HG02642 (cell line): ENCODE data around the gene EPHA4.

ENCODE experiments used
- ATAC-seq: cut with Tn5 transposase; IDR thresholded peaks from one replicate; pipeline ENCODE4 v1.9.1; 2021; ENCODE audit warnings: mild to moderate bottlenecking; ENCODE audit not compliant: unreplicated experiment, poor library complexity

The EPHA4 gene

DNA sequence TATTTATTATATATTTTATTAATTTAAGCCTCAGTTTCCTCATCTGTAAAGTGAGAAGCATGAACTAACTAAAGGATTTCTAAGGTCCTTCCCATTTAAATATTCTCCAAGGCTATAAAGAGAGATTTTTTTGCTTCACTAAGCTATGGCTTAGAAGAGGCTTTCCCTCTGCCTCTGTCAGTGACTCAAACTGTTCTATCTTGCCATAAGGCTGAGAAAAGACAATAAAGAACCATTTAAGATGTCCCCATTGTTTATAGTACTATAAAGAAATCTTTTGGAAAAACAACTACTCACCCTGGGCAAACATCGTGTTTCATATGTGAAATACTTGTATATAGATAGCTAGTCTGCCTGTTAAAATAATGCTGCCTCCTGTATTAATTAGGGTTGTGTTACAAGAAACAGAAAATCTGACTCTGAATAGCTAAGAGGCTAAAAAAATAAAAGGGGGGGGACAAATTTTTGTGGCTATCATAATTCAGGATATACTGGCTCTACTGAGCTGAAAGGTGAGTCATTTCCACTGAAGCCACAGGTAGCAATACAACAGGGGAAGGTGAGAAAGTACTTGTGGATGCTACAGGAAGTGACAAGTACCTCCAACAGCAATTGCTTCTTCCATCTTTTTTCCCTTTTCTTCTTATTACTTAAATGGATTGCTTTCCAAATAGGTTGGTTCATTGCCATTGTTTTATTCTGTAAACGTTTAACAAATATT, 25.4 kb downstream of the EPHA4 start:
- no peak for ATAC-seq

GRCh38 chr2:221541131-221541735, 30.9 kb downstream of the EPHA4 start:
- ATAC-seq = no peak

GRCh38 chr2:221539246-221539645, 32.9 kb downstream of the EPHA4 start:
- no peak for ATAC-seq

GRCh38 chr2:221535824-221536223, 36.3 kb downstream of the EPHA4 start:
- ATAC-seq = no peak

DNA sequence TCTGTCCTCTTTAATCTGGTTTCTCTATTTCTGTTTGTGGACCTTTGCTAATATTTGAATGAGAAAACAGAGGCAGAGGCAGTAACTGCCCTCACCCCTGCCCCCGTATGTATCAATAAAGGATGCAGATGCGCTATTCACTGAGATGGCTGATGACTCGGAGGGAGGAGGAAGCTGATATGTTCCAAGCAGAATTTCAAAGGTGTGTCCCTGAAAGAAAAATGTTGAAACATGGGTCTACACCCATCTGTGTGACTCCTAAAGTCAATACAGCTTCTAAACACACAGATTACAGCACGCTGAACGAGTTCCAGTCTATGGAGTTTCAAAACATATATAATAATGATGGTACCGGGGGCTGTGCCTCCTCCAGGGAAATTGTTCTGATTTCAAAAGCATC, 38.8 kb downstream of the EPHA4 start:
- ATAC-seq = no peak

DNA sequence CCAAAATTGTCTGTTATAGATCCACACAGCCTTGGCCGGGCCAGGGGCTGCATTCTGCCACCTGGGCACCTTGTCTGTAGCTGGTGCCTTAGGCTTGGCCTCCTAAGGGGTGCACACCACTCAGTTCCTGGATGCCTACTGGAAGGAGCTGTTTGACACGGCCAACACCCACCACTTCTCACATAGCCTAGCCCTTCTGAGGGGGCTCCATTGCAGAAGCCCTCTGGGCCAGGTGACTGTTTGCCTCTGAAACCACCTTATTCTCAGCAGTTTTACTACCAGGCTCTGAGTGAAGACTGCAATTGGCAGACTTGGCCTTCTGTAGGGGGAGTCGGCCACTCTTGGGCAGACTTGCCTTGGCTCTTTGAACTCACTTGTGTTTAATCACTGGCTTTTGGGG, 39.5 kb downstream of the EPHA4 start:
- ATAC-seq = no peak

- ATAC-seq = no peak
Observed at GRCh38 chr2:221530653-221531037, 41.5 kb downstream of the EPHA4 start.

DNA sequence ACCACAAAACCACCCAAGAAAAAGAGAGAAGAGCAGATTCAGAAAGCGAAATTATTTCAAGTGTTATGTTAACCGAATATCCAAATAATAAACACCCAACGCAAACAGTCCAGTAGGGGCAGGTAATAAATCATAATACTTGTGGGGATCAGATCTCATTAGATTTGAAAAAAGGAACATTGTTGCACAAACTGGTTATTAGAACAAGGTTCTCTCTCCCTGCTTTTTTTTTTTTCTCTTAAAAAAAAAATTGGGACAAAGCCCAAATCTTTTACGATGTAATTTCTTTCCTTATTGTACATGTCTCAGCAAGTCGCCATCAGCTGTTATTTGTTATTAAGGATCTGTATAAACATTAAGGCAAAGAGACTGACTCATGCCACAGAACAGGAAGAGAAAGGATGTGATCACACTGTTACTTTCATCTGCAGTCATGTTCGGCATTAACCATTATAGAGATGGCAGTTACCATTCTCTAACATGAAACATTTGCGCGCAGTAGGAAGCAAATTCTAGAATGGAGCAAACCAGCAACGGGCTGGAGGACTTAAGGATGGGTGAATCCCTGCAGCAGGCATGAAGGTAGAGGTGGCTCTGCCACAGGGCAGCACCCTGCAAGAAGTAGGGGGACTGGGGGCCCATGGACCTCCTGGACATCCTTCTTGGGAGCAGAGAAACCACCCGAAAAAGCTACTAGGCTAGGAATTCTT, 42.0 kb downstream of the EPHA4 start:
- ATAC-seq = no peak

- no peak for ATAC-seq
Observed at GRCh38 chr2:221529177-221529942, 42.7 kb downstream of the EPHA4 start.

GRCh38 chr2:221527776-221528309, 44.3 kb downstream of the EPHA4 start:
- ATAC-seq = no peak

- ATAC-seq = no peak
Observed at GRCh38 chr2:221524158-221524557, 47.9 kb downstream of the EPHA4 start.

DNA sequence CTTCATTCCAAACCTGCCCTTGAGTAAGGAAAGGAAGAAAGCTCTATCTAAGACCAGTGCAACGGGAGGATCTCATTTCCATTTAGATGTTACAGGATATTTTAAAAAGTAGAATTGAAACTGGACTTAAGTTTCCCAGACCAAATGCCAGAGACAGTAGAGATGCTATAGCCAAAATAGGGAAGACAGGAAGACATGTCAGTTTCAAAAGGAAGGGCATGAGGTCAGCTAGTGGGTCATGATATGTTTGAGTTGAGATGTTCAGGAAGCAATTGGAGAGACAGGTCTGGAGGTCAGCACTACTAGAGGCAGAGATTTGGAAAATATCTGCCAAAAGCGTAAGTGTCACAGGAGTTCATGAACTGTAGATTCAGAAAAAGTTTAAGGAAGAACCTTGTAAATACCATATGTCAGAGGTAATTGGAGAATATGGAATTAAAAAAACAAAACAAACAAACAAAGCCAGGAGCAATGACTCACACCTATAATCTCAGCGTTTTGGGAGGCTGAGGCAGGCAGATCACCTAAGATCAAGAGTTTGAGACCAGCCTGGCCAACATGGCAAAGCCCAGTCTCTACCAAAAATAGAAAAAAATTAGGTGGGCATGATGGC, 50.8 kb downstream of the EPHA4 start:
- no peak for ATAC-seq

DNA sequence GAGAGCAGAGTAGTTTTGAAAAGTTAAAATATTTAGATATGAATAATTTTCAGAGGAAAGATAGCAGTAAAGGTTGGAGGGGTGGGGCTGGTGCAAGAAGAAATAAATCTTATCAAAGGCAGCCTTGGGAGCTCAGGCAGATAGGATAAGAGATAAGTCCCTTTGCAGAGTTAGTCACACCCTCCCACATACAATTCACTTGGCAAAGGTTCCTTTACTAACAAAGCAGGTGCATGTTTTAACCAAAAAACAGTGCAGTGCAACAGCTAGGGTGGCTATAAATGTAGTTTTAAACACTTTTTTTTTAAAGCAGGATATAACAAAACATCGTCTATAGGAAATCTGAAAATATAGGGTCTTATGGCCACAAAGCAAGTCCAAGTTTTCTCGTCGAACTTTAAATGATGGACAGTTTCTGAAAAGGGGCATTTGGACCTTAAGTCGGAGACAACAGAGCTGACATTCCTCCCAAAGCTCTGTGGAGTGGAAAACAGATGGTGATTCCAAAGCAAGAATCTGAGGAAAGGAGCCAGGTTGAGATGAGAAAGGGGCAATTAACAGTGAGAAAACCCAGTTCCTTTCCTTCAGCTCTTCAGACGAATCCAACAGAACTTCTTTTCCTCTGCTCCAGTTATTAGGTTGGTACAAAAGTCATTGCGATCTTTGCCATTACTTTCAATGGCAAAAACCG, 53.0 kb downstream of the EPHA4 start:
- no peak for ATAC-seq

- peak; percentile 62 for ATAC-seq
Observed at GRCh38 chr2:221518201-221518934, 53.7 kb downstream of the EPHA4 start.

GRCh38 chr2:221517696-221518151, 54.4 kb downstream of the EPHA4 start:
- ATAC-seq = peak; percentile 93

DNA sequence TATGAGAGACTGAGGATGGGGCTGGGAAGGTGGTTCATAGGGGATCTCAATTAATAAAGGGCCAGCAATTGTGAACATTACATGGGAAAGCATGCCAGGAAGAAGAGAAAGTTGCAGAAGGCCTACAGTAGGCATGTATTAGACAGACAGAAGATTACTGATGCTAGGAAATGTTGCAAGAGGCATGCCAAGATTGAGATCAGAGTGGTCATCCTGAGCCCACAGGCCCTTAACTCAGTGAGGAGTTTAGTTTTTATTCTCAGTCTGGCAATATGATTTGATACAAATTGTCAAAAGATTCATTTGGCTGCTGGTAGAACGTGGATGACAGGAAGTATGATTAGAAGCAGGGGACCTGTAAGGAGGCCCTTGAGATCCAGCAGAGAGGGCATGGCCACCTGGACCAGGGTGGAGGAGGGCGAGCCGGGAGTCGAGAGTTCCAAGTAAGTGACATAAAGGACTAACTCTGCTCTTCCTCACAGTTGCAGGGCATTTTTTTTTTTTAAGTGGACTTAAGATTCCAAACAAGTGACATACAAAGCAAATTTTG, 54.9 kb downstream of the EPHA4 start:
- no peak for ATAC-seq

DNA sequence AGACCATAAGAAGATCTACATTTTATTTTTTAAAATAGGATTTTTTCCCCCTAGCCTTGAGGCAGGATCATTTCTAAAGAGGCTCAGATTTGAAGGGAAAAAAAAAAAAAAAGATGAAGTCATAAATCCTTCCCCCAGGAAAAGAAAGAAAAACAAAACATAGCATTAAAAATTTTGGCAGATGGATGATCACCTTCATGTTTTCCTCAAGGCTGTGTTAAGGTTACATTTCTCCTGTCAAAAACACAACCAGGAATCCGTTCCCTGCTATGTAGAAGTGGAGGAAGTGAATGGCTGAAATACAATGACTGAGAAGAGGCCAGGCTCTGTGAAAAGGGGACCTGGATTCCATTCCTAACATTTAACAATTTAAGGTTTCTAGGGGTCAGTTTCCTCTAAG, 56.2 kb downstream of the EPHA4 start:
- no peak for ATAC-seq

DNA sequence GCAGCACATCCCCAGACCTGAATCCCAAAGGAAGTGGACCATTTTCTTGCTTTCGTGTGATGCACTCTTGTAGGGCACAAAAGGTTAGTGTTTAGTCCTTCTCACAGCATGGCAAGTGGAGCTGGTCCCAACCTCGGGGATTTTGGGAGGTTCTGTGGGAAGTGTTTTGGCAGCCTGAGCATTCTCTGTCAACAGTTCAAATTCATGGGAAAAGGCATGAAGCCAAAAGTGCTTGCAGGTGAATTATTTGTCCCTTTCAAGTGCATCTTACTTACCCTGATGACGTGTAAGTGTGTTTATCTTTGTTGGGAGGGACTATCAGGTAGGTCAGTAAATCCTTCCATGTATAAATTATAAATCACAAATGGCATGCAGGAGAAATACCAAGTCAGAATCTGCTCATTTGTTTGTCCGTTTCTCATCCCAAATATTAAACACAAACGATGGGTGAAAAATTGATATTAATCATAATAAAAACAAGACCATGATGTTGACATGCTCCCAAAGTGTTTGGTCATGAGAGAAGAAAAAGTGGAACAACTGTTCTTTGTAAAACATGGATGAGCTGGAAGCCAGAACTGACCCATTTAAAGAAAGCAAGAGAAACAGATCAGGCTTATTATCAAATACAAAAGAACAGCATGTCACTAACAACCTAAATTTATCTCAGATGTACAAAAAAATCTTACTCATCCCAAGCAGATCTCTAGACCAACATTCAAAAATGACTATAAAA, 57.6 kb downstream of the EPHA4 start:
- ATAC-seq = no peak
